ENCODE data around the gene LRRC10. TPM values are rescaled to one million over a fixed set of nuclear protein-coding genes. Genes with fewer than 3 reads are reported as not detected.
A peak's percentile ranks its signal among the peaks of the same experiment; 100 is the strongest.

The LRRC10 gene
- total RNA-seq, 1 donor from 2014 or later = 0.52 TPM

DNA sequence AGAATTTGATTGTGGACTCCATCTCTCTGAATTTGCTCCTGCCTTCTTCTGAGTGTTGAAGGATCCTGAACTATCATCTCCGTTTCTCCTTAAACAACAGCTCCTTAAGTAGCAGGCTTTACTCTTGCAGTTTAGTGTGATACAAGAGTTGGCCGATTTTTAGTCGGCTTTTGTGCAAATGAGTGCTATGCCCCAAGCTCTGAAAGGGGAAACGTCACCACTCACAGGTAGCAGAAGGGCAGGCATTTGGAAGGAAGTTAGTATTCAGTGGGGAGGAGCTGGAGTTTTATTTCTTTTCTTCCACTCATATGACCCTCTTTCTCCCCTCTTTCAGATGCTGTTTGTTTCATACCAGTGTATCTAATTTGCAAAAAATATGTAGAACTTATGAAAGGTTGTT is 36.5 kb upstream of the LRRC10 start:
- Histone ChIP-seq H3K27me3 (ENCODE audit: control insufficient read depth in 3 of 3, insufficient read depth in 3 of 3, low read length in 3 of 3) (no peaks in the 10 kb centered on the region), H3K4me3 (ENCODE audit: low read length in 3 of 3) (no peak overlapping the region), H3K9ac (ENCODE audit: low read depth in 1 of 3, low read length in 3 of 3) (no peak overlapping the region), H3K9me3 (ENCODE audit: control insufficient read depth in 3 of 3, low read length in 3 of 3) (no peaks in the 10 kb centered on the region), H3K36me3 (ENCODE audit: control insufficient read depth in 3 of 3, insufficient read depth in 3 of 3, low read length in 3 of 3) (no peaks in the 10 kb centered on the region), H3K27ac (ENCODE audit: low read depth, low read length) (no peak overlapping the region), H3K4me1 (ENCODE audit: control insufficient read depth in 3 of 3, insufficient read depth in 3 of 3, low read length in 3 of 3) (peaks cover 7 to 19% (median 13%) of the 10 kb centered on the region in 3 donors)

- H3K36me3 ChIP-seq (ENCODE audit: control insufficient read depth in 3 of 3, insufficient read depth in 3 of 3, low read length in 3 of 3) = no peaks in the 10 kb centered on the region
- no peak overlapping the region for H3K4me3 ChIP-seq (ENCODE audit: low read length in 3 of 3)
- no peak overlapping the region for H3K27ac ChIP-seq (ENCODE audit: low read depth, low read length)
- H3K9ac ChIP-seq (ENCODE audit: low read depth in 1 of 3, low read length in 3 of 3) = no peak overlapping the region
- H3K9me3 ChIP-seq (ENCODE audit: control insufficient read depth in 3 of 3, low read length in 3 of 3) = no peaks in the 10 kb centered on the region
- H3K27me3 ChIP-seq (ENCODE audit: control insufficient read depth in 3 of 3, insufficient read depth in 3 of 3, low read length in 3 of 3) = no peaks in the 10 kb centered on the region
- H3K4me1 ChIP-seq (ENCODE audit: control insufficient read depth in 3 of 3, insufficient read depth in 3 of 3, low read length in 3 of 3) = peaks cover 10 to 24% (median 16%) of the 10 kb centered on the region in 3 donors
Observed at GRCh38 chr12:69645031-69645430, 34.3 kb upstream of the LRRC10 start.

- H3K27me3 ChIP-seq (ENCODE audit: control insufficient read depth in 3 of 3, insufficient read depth in 3 of 3, low read length in 3 of 3) = no peaks in the 10 kb centered on the region
- no peak overlapping the region for H3K27ac ChIP-seq (ENCODE audit: low read depth, low read length)
- H3K9ac ChIP-seq (ENCODE audit: low read depth in 1 of 3, low read length in 3 of 3) = no peak overlapping the region
- H3K4me1 ChIP-seq (ENCODE audit: control insufficient read depth in 3 of 3, insufficient read depth in 3 of 3, low read length in 3 of 3) = peaks cover 10 to 21% (median 13%) of the 10 kb centered on the region in 3 donors
- no peak overlapping the region for H3K4me3 ChIP-seq (ENCODE audit: low read length in 3 of 3)
- no peaks in the 10 kb centered on the region for H3K9me3 ChIP-seq (ENCODE audit: control insufficient read depth in 3 of 3, low read length in 3 of 3)
- H3K36me3 ChIP-seq (ENCODE audit: control insufficient read depth in 3 of 3, insufficient read depth in 3 of 3, low read length in 3 of 3) = no peaks in the 10 kb centered on the region
Observed at GRCh38 chr12:69644511-69644910, 33.8 kb upstream of the LRRC10 start.

DNA sequence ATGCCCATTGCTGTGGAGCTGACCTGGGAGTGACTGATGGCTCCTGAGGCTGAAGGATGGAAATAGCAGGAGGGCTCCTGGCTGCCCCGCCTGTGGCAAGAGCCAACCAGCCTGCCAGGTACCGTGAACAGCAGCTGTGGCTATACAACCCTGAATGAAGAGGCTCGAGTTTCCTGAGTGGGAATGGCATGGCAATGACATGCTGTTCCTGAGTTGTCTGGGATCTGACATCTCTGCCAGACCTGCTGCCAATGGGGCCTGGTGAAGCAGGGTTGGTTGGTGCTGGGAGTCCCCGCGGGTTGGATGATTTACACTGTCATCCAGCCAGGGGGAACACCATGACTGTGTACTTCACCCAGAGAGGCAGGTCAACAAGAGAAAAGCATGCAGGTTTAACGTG is 31.8 kb upstream of the LRRC10 start:
- Histone ChIP-seq H3K27ac (ENCODE audit: low read depth, low read length) (peak overlapping the region; percentile 77), H3K27me3 (ENCODE audit: control insufficient read depth in 3 of 3, insufficient read depth in 3 of 3, low read length in 3 of 3) (no peaks in the 10 kb centered on the region), H3K9ac (ENCODE audit: low read depth in 1 of 3, low read length in 3 of 3) (peak overlapping the region in 1 of 3 donors; percentile 26)

DNA sequence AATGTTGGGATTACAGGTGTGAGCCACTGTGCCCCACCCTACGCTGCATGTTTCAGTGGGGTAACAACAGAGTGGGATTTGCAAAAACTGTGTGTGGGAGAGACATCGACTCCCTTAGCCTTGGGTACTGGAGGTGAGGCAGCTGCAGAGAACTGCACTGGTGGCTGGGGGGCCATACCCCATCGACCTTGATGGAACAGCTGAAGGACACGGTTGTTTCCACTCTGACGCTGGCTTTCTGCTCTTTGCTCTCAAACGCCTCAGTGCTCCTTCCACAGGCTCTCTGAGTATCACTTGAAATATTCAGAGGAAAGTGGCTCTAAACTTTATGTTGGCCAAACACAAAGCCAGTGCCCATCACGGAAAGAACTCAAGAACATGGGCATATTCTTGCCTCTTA is 30.8 kb upstream of the LRRC10 start:
- H3K4me1 ChIP-seq (ENCODE audit: control insufficient read depth in 3 of 3, insufficient read depth in 3 of 3, low read length in 3 of 3) = peaks cover 10 to 18% (median 10%) of the 10 kb centered on the region in 3 donors
- no peaks in the 10 kb centered on the region for H3K36me3 ChIP-seq (ENCODE audit: control insufficient read depth in 3 of 3, insufficient read depth in 3 of 3, low read length in 3 of 3)
- H3K4me3 ChIP-seq (ENCODE audit: low read length in 3 of 3) = no peak overlapping the region
- H3K27ac ChIP-seq (ENCODE audit: low read depth, low read length) = no peak overlapping the region
- H3K9me3 ChIP-seq (ENCODE audit: control insufficient read depth in 3 of 3, low read length in 3 of 3) = no peaks in the 10 kb centered on the region
- no peak overlapping the region for H3K9ac ChIP-seq (ENCODE audit: low read depth in 1 of 3, low read length in 3 of 3)
- no peaks in the 10 kb centered on the region for H3K27me3 ChIP-seq (ENCODE audit: control insufficient read depth in 3 of 3, insufficient read depth in 3 of 3, low read length in 3 of 3)

More for the DNA sequence above, 31.8 kb upstream of the LRRC10 start:
- H3K36me3 ChIP-seq (ENCODE audit: control insufficient read depth in 3 of 3, insufficient read depth in 3 of 3, low read length in 3 of 3) = no peaks in the 10 kb centered on the region
- no peak overlapping the region for H3K4me3 ChIP-seq (ENCODE audit: low read length in 3 of 3)
- peaks cover 10 to 18% (median 10%) of the 10 kb centered on the region in 3 donors for H3K4me1 ChIP-seq (ENCODE audit: control insufficient read depth in 3 of 3, insufficient read depth in 3 of 3, low read length in 3 of 3)
- no peaks in the 10 kb centered on the region for H3K9me3 ChIP-seq (ENCODE audit: control insufficient read depth in 3 of 3, low read length in 3 of 3)

- peaks cover 10 to 18% (median 10%) of the 10 kb centered on the region in 3 donors for H3K4me1 ChIP-seq (ENCODE audit: control insufficient read depth in 3 of 3, insufficient read depth in 3 of 3, low read length in 3 of 3)
- H3K9me3 ChIP-seq (ENCODE audit: control insufficient read depth in 3 of 3, low read length in 3 of 3) = no peaks in the 10 kb centered on the region
- H3K27me3 ChIP-seq (ENCODE audit: control insufficient read depth in 3 of 3, insufficient read depth in 3 of 3, low read length in 3 of 3) = no peaks in the 10 kb centered on the region
Observed at GRCh38 chr12:69639400-69640016, 28.8 kb upstream of the LRRC10 start.

GRCh38 chr12:69633061-69633460 is 22.4 kb upstream of the LRRC10 start:
- H3K27me3 ChIP-seq (ENCODE audit: control insufficient read depth in 3 of 3, insufficient read depth in 3 of 3, low read length in 3 of 3) = no peaks in the 10 kb centered on the region
- no peaks in the 10 kb centered on the region for H3K36me3 ChIP-seq (ENCODE audit: control insufficient read depth in 3 of 3, insufficient read depth in 3 of 3, low read length in 3 of 3)
- no peaks in the 10 kb centered on the region for H3K4me1 ChIP-seq (ENCODE audit: control insufficient read depth in 3 of 3, insufficient read depth in 3 of 3, low read length in 3 of 3)
- H3K9me3 ChIP-seq (ENCODE audit: control insufficient read depth in 3 of 3, low read length in 3 of 3) = no peaks in the 10 kb centered on the region
- H3K9ac ChIP-seq (ENCODE audit: low read depth in 1 of 3, low read length in 3 of 3) = no peak overlapping the region
- H3K4me3 ChIP-seq (ENCODE audit: low read length in 3 of 3) = no peak overlapping the region
- no peak overlapping the region for H3K27ac ChIP-seq (ENCODE audit: low read depth, low read length)

More at GRCh38 chr12:69639400-69640016, 28.8 kb upstream of the LRRC10 start:
- no peak overlapping the region for H3K4me3 ChIP-seq (ENCODE audit: low read length in 3 of 3)
- no peak overlapping the region for H3K27ac ChIP-seq (ENCODE audit: low read depth, low read length)
- no peak overlapping the region for H3K9ac ChIP-seq (ENCODE audit: low read depth in 1 of 3, low read length in 3 of 3)
- H3K36me3 ChIP-seq (ENCODE audit: control insufficient read depth in 3 of 3, insufficient read depth in 3 of 3, low read length in 3 of 3) = no peaks in the 10 kb centered on the region

GRCh38 chr12:69630191-69630590 is 19.5 kb upstream of the LRRC10 start:
- Histone ChIP-seq H3K4me1 (ENCODE audit: control insufficient read depth in 3 of 3, insufficient read depth in 3 of 3, low read length in 3 of 3) (no peaks in the 10 kb centered on the region), H3K9me3 (ENCODE audit: control insufficient read depth in 3 of 3, low read length in 3 of 3) (no peaks in the 10 kb centered on the region), H3K27ac (ENCODE audit: low read depth, low read length) (no peak overlapping the region), H3K36me3 (ENCODE audit: control insufficient read depth in 3 of 3, insufficient read depth in 3 of 3, low read length in 3 of 3) (no peaks in the 10 kb centered on the region), H3K4me3 (ENCODE audit: low read length in 3 of 3) (no peak overlapping the region), H3K27me3 (ENCODE audit: control insufficient read depth in 3 of 3, insufficient read depth in 3 of 3, low read length in 3 of 3) (no peaks in the 10 kb centered on the region), H3K9ac (ENCODE audit: low read depth in 1 of 3, low read length in 3 of 3) (no peak overlapping the region)

GRCh38 chr12:69627501-69627900 is 16.8 kb upstream of the LRRC10 start:
- Histone ChIP-seq H3K9ac (ENCODE audit: low read depth in 1 of 3, low read length in 3 of 3) (no peak overlapping the region), H3K27me3 (ENCODE audit: control insufficient read depth in 3 of 3, insufficient read depth in 3 of 3, low read length in 3 of 3) (no peaks in the 10 kb centered on the region), H3K27ac (ENCODE audit: low read depth, low read length) (no peak overlapping the region), H3K4me3 (ENCODE audit: low read length in 3 of 3) (no peak overlapping the region), H3K4me1 (ENCODE audit: control insufficient read depth in 3 of 3, insufficient read depth in 3 of 3, low read length in 3 of 3) (no peaks in the 10 kb centered on the region), H3K9me3 (ENCODE audit: control insufficient read depth in 3 of 3, low read length in 3 of 3) (no peaks in the 10 kb centered on the region), H3K36me3 (ENCODE audit: control insufficient read depth in 3 of 3, insufficient read depth in 3 of 3, low read length in 3 of 3) (no peaks in the 10 kb centered on the region)

DNA sequence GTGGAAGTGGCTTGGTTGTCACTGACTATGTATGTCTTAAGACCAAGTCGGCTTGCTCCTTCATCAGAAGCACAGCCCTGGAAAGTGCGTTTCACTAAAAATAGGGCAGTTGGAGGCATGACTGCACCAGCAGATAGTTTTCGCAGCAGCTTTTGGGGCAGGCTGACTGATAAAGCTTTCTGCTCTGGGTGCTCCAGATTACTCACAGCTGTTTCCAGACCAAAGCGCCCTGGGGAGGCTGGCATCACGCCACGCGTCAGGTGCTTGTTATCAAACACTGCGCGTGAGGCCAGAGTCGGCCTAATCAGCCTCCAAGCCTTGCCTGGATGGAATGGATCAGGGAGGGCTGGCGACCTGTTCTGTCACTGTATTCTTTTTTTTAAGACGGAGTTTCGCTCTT is 13.3 kb upstream of the LRRC10 start:
- H3K27me3 ChIP-seq (ENCODE audit: control insufficient read depth in 3 of 3, insufficient read depth in 3 of 3, low read length in 3 of 3) = no peaks in the 10 kb centered on the region
- no peak overlapping the region for H3K9ac ChIP-seq (ENCODE audit: low read depth in 1 of 3, low read length in 3 of 3)
- H3K4me1 ChIP-seq (ENCODE audit: control insufficient read depth in 3 of 3, insufficient read depth in 3 of 3, low read length in 3 of 3) = no peaks in the 10 kb centered on the region
- H3K27ac ChIP-seq (ENCODE audit: low read depth, low read length) = no peak overlapping the region
- H3K4me3 ChIP-seq (ENCODE audit: low read length in 3 of 3) = no peak overlapping the region
- H3K9me3 ChIP-seq (ENCODE audit: control insufficient read depth in 3 of 3, low read length in 3 of 3) = no peaks in the 10 kb centered on the region
- H3K36me3 ChIP-seq (ENCODE audit: control insufficient read depth in 3 of 3, insufficient read depth in 3 of 3, low read length in 3 of 3) = no peaks in the 10 kb centered on the region
